Islet precursor cell (in vitro differentiated cells): ENCODE measurements around the gene MYH6.
A peak's percentile ranks its signal among the peaks of the same experiment; 100 is the strongest.
"Not testable (repeated sequence)": the region's sequence is repeated elsewhere in the genome, so short reads cannot be mapped to it uniquely, and the experiment has no call there.

Source experiments
- DNase-seq: peaks from one replicate; pipeline ENCODE4 v3.0.0-alpha.2; 2018

MYH6 gene

GRCh38 chr14:23407516-23408306 is at the start of gene MYH6:
Gene MYH6 (minus strand): TSS chr14:23408273. CDS start chr14:23407223, 1,050 bp downstream.
- DNase-seq: no peak

GRCh38 chr14:23456883-23457586 is 49.0 kb upstream of the MYH6 start:
- DNase-seq: not testable (repeated sequence)

GRCh38 chr14:23454445-23454856 is 46.4 kb upstream of the MYH6 start:
- DNase-seq: peak; percentile 88

- no peak for DNase-seq
Measured at GRCh38 chr14:23452237-23452636, 44.2 kb upstream of the MYH6 start.

GRCh38 chr14:23450379-23450778 is 42.3 kb upstream of the MYH6 start:
- DNase-seq: no peak

GRCh38 chr14:23449314-23449713 is 41.2 kb upstream of the MYH6 start:
- DNase-seq: no peak

- peak; percentile 22 for DNase-seq
Measured at GRCh38 chr14:23447361-23448350, 39.6 kb upstream of the MYH6 start.

GRCh38 chr14:23446291-23446851 is 38.3 kb upstream of the MYH6 start:
- DNase-seq: peak; percentile 40

GRCh38 chr14:23445773-23446172 is 37.7 kb upstream of the MYH6 start:
- no peak for DNase-seq

GRCh38 chr14:23444314-23444713 is 36.2 kb upstream of the MYH6 start:
- DNase-seq: peak; percentile 0

- DNase-seq: peak; percentile 34
Measured at GRCh38 chr14:23443881-23444280, 35.8 kb upstream of the MYH6 start.

GRCh38 chr14:23443411-23443812 is 35.3 kb upstream of the MYH6 start:
- peak; percentile 37 for DNase-seq

- peak; percentile 22 for DNase-seq
Measured at GRCh38 chr14:23442721-23443356, 34.8 kb upstream of the MYH6 start.

GRCh38 chr14:23441076-23441475 is 33.0 kb upstream of the MYH6 start:
- peak; percentile 26 for DNase-seq

- DNase-seq: peak; percentile 25
Measured at GRCh38 chr14:23439107-23439835, 31.2 kb upstream of the MYH6 start.

- DNase-seq: peak; percentile 43
Measured at GRCh38 chr14:23438101-23438971, 30.3 kb upstream of the MYH6 start.

GRCh38 chr14:23437133-23438100 is 29.3 kb upstream of the MYH6 start:
- DNase-seq: peak; percentile 44

- peak; percentile 34 for DNase-seq
Measured at GRCh38 chr14:23436327-23437132, 28.5 kb upstream of the MYH6 start.
